GM23338 (cell line): ENCODE results near the gene SNX21. TPM values are rescaled to one million over a fixed set of nuclear protein-coding genes. Genes with fewer than 3 reads are reported as not detected.

ENCODE experiments used
- ATAC-seq: fragments of 200-7000 bp; cut with Tn5 transposase; 3 replicates; pipeline ENCODE4 v1.9.1; 2020
- DNase-seq: peaks from one replicate; pipeline ENCODE4 v3.0.0-alpha.2; 2015; ENCODE audit warnings: low spot score
- H2AFZ ChIP-seq: fragments of 200-600 bp; sonication (generic); 2 replicates; pipeline ENCODE4 v1.8.0; 2016; ENCODE audit warnings: antibody characterized with exemption, mild to moderate bottlenecking, moderate library complexity
- H3F3A ChIP-seq: fragments of 200-600 bp; sonication (generic); replicated peaks from 2 replicates; pipeline ENCODE4 v1.8.0; 2017; ENCODE audit warnings: antibody characterized with exemption, mixed run types, low read depth
- H3K27ac ChIP-seq: fragments of 200-600 bp; sonication (generic); 2 replicates; pipeline ENCODE4 v1.6.1; 2016; ENCODE audit warnings: low read depth
- H3K27me3 ChIP-seq: fragments of 200-600 bp; sonication (generic); 2 replicates; pipeline ENCODE4 v1.8.0; 2016; ENCODE audit warnings: mild to moderate bottlenecking, mixed run types, moderate library complexity; ENCODE audit not compliant: insufficient read depth
- H3K36me3 ChIP-seq: fragments of 200-600 bp; sonication (generic); 2 replicates; pipeline ENCODE4 v1.8.0; 2016; ENCODE audit warnings: mild to moderate bottlenecking; ENCODE audit not compliant: insufficient read depth
- H3K4me1 ChIP-seq: fragments of 200-600 bp; sonication (generic); 2 replicates; pipeline ENCODE4 v1.8.0; 2016; ENCODE audit warnings: mild to moderate bottlenecking, moderate library complexity; ENCODE audit not compliant: insufficient read depth
- H3K4me2 ChIP-seq: fragments of 200-600 bp; sonication (generic); 2 replicates; pipeline ENCODE4 v1.7.1; 2017; ENCODE audit warnings: mixed run types
- H3K4me3 ChIP-seq: fragments of 200-600 bp; sonication (generic); 2 replicates; pipeline ENCODE4 v1.6.1; 2016; ENCODE audit warnings: mixed run types
- H3K79me2 ChIP-seq: fragments of 200-600 bp; sonication (generic); replicated peaks from 2 replicates; pipeline ENCODE4 v1.8.0; 2017; ENCODE audit warnings: mild to moderate bottlenecking; ENCODE audit not compliant: insufficient read depth
- H3K9me2 ChIP-seq: fragments of 200-600 bp; sonication (generic); 2 replicates; pipeline ENCODE4 v1.8.0; 2017; ENCODE audit not compliant: insufficient read depth
- H4K20me1 ChIP-seq: fragments of 200-600 bp; sonication (generic); replicated peaks from 2 replicates; pipeline ENCODE4 v1.8.0; 2017; ENCODE audit warnings: mild to moderate bottlenecking; ENCODE audit not compliant: insufficient read depth
- H3K27ac Mint-ChIP-seq: 2 replicates; pipeline ENCODE4 v1.8.0; 2020; ENCODE audit warnings: inconsistent platforms, mild to moderate bottlenecking, moderate library complexity, mixed read lengths
- H3K27me3 Mint-ChIP-seq: 3 replicates; pipeline ENCODE4 v1.8.0; 2022; ENCODE audit warnings: low read depth, mild to moderate bottlenecking, moderate library complexity, mixed read lengths, inconsistent platforms; ENCODE audit not compliant: insufficient read depth, poor library complexity
- H3K36me3 Mint-ChIP-seq: 3 replicates; pipeline ENCODE4 v1.8.0; 2021; ENCODE audit warnings: low read depth, mild to moderate bottlenecking, inconsistent platforms, moderate library complexity, mixed read lengths
- H3K4me1 Mint-ChIP-seq: 3 replicates; pipeline ENCODE4 v1.8.0; 2020; ENCODE audit warnings: mild to moderate bottlenecking, inconsistent platforms, mixed read lengths
- H3K4me3 Mint-ChIP-seq: 3 replicates; pipeline ENCODE4 v1.8.0; 2021; ENCODE audit warnings: moderate library complexity, mild to moderate bottlenecking, inconsistent platforms, mixed read lengths
- H3K9me3 Mint-ChIP-seq: 3 replicates; pipeline ENCODE4 v1.8.0; 2020; ENCODE audit warnings: moderate library complexity, mild to moderate bottlenecking, inconsistent platforms, mixed read lengths
- CREB1 ChIP-seq: fragments of 250-450 bp; sonication (Bioruptor Pico); IDR thresholded peaks from 2 replicates; pipeline ENCODE4 v1.5.0; 2020; ENCODE audit warnings: low read depth, mild to moderate bottlenecking, moderate library complexity
- NANOG ChIP-seq: IDR thresholded peaks from 2 replicates; pipeline ENCODE4 v1.6.1; 2016; ENCODE audit warnings: antibody characterized with exemption, borderline replicate concordance
- POLR2AphosphoS5 ChIP-seq: IDR thresholded peaks from 2 replicates; pipeline ENCODE4 v1.6.1; 2016; ENCODE audit warnings: antibody characterized with exemption, low read depth
- ZNF114 ChIP-seq: fragments of 250-450 bp; sonication (Bioruptor Pico); IDR thresholded peaks from 2 replicates; pipeline ENCODE4 v1.5.0; 2020; ENCODE audit warnings: mild to moderate bottlenecking, moderate library complexity
- ZNF331 ChIP-seq: fragments of 250-450 bp; sonication (Bioruptor Pico); IDR thresholded peaks from 2 replicates; pipeline ENCODE4 v1.5.0; 2020; ENCODE audit warnings: low read depth, mild to moderate bottlenecking, moderate library complexity
- ZNF462 ChIP-seq: fragments of 250-450 bp; sonication (Bioruptor Pico); IDR thresholded peaks from 2 replicates; pipeline ENCODE4 v1.5.0; 2020; ENCODE audit warnings: mild to moderate bottlenecking, moderate library complexity
- polyA plus RNA-seq: library from polyadenylated mRNA; unstranded; fragments of >200 nt; fragmentation: Nextera tagmentation; extraction: Ambion mirVana; gene quantifications from 2 replicates; pipeline ENCODE4 v1.2.1, GENCODE V29; 2016
- total RNA-seq: library from RNA; depleted of rRNA; stranded (reverse); fragments of >200 nt; shearing (Covaris generic); gene quantifications from 2 replicates; pipeline ENCODE4 v1.2.3, GENCODE V29; 2014
- TF ChIP-seq, protein P1 (sequence below): IDR thresholded peaks from one replicate; pipeline ENCODE4 v1.6.1; 2018; ENCODE audit warnings: antibody characterized with exemption; ENCODE audit not compliant: unreplicated experiment

The SNX21 gene
- total and polyA plus RNA-seq, 2 experiments from 2014 or later = 13.3 to 31.5 TPM

DNA sequence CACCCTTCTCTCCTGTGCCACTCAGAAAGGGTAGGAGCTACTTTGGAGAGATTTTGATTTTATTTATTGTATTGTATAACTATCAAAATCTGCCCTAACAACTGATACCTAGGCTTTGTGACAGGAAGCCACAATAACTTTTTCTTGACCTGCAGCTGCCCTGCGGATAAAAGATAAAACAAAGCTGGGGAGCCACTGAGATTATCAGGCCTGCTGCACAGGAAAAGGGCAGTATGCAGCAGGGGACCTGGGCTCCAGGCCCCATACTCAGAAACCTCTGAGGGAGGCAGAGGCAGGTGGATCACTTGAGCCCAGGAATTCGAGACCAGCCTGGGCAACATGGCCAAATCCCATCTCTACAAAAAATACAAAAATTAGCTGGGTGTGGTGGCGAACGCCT, 980 bp upstream of the SNX21 start (continued):
- TF ChIP-seq ZNF462 = no peak
- no peak for TF ChIP-seq NANOG
- no peak for TF ChIP-seq CREB1 (CRISPR knock-in tag)
- TF ChIP-seq ZNF331 (CRISPR knock-in tag) = no peak

GRCh38 chr20:45833883-45834796, 541 bp downstream of the SNX21 start:
- Mint-ChIP-seq H3K4me1 (peaks cover 12% of the 10 kb centered on the region), H3K36me3 (peaks cover 14% of the 10 kb centered on the region; the same call in 2 of the 3 replicates), H3K27ac (no peak overlapping the region), H3K9me3 (no peaks in the 10 kb centered on the region; the same call in 2 of the 3 replicates), H3K27me3 (peaks cover 16% of the 10 kb centered on the region), H3K4me3 (peak overlapping the region; percentile 77)
- Histone ChIP-seq H3K4me1 (peaks cover 20% of the 10 kb centered on the region; the same call in 1 of the 2 replicates), H3K79me2 (0 out of 2 replicates have a peak, but pooled peaks cover 3% of the 10 kb centered on the region), H4K20me1 (peaks cover 13% of the 10 kb centered on the region), H3K9me2 (no peaks in the 10 kb centered on the region), H3K27me3 (no peaks in the 10 kb centered on the region), H3K4me2 (peak overlapping the region; percentile 85), H3K36me3 (no peaks in the 10 kb centered on the region), H2AFZ (peak overlapping the region; percentile 93; the same call in 1 of the 2 replicates), H3K4me3 (peak overlapping the region; percentile 82), H3K27ac (peak overlapping the region; percentile 91), H3F3A (peaks cover 15% of the 10 kb centered on the region)
- ATAC-seq (peak; percentile 88), DNase-seq (peak; percentile 84)
- TF ChIP-seq POLR2AphosphoS5 = peak; percentile 79
- TF ChIP-seq, protein P1, sequence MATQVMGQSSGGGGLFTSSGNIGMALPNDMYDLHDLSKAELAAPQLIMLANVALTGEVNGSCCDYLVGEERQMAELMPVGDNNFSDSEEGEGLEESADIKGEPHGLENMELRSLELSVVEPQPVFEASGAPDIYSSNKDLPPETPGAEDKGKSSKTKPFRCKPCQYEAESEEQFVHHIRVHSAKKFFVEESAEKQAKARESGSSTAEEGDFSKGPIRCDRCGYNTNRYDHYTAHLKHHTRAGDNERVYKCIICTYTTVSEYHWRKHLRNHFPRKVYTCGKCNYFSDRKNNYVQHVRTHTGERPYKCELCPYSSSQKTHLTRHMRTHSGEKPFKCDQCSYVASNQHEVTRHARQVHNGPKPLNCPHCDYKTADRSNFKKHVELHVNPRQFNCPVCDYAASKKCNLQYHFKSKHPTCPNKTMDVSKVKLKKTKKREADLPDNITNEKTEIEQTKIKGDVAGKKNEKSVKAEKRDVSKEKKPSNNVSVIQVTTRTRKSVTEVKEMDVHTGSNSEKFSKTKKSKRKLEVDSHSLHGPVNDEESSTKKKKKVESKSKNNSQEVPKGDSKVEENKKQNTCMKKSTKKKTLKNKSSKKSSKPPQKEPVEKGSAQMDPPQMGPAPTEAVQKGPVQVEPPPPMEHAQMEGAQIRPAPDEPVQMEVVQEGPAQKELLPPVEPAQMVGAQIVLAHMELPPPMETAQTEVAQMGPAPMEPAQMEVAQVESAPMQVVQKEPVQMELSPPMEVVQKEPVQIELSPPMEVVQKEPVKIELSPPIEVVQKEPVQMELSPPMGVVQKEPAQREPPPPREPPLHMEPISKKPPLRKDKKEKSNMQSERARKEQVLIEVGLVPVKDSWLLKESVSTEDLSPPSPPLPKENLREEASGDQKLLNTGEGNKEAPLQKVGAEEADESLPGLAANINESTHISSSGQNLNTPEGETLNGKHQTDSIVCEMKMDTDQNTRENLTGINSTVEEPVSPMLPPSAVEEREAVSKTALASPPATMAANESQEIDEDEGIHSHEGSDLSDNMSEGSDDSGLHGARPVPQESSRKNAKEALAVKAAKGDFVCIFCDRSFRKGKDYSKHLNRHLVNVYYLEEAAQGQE = no peak
- TF ChIP-seq ZNF331 (CRISPR knock-in tag) = no peak
- TF ChIP-seq ZNF114 (CRISPR knock-in tag) = no peak
